ENCODE measurements around the gene F3.

F3 gene

GRCh38 chr1:94527447-94528031, 14.0 kb downstream of the F3 start:
- no peak for TF ChIP-seq CTCF (conservative IDR thresholded peaks at IDR 0.05; ENCODE audit: low read depth, low read length)
- no peak overlapping the region for H3K4me3 ChIP-seq (ENCODE audit: low read length)
- DNase-seq (ENCODE audit: low read depth): peak; percentile 95

DNA sequence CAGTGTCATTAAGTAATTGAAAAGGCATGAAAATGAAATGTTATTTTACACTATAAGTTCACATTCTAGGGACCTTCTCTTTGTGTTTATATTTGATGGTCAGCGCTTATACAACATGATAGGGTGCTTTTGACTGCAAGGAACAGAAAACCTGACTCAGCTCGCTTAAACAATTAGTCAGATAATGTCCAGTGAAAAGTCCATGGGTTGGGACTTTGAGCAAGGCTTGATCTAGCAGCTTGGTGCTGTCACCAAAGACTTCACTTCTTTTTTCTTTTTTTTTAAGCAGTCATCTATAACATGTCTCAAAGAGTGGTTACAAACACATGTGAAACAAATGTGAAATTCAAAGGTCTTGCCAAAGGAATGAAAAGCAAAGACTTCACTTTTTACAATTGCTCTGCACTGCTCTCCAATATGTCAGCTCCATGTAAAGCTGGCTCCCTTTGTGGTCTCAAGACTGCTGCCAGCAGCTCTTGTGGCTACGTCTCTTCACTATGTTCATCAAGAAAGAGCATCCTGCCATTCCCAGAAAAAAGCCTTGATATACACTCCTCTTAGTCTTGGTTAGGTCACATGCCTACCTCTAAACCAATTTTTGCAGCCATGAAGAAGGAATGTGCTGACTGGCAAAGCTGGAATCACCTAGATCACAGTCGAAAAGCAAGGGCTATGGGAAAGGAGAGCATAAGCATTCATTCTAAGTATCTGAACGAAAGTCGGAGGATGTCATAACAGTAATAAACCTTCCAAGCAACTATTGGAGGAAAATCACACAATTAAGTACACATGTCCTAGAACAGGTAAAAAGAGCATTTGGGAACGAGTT, 15.2 kb downstream of the F3 start:
- no peak overlapping the region for H3K4me3 ChIP-seq (ENCODE audit: low read length)
- TF ChIP-seq CTCF (conservative IDR thresholded peaks at IDR 0.05; ENCODE audit: low read depth, low read length): no peak
- DNase-seq (ENCODE audit: low read depth): no peak

- DNase-seq (ENCODE audit: low read depth): no peak
- TF ChIP-seq CTCF (conservative IDR thresholded peaks at IDR 0.05; ENCODE audit: low read depth, low read length): no peak
- no peak overlapping the region for H3K4me3 ChIP-seq (ENCODE audit: low read length)
These were observed 17.0 kb downstream of the F3 start for GRCh38 chr1:94524531-94524930.

- no peak for DNase-seq (ENCODE audit: low read depth)
- H3K4me3 ChIP-seq (ENCODE audit: low read length): no peak overlapping the region
- peak; percentile 49 for TF ChIP-seq CTCF (conservative IDR thresholded peaks at IDR 0.05; ENCODE audit: low read depth, low read length)
These were observed 19.3 kb downstream of the F3 start for GRCh38 chr1:94522304-94522703.

GRCh38 chr1:94519351-94519750, 22.2 kb downstream of the F3 start:
- H3K4me3 ChIP-seq (ENCODE audit: low read length): no peak overlapping the region
- DNase-seq (ENCODE audit: low read depth): no peak
- no peak for TF ChIP-seq CTCF (conservative IDR thresholded peaks at IDR 0.05; ENCODE audit: low read depth, low read length)

- H3K4me3 ChIP-seq (ENCODE audit: low read length): no peak overlapping the region
- DNase-seq (ENCODE audit: low read depth): no peak
- no peak for TF ChIP-seq CTCF (conservative IDR thresholded peaks at IDR 0.05; ENCODE audit: low read depth, low read length)
These were observed 26.1 kb downstream of the F3 start for GRCh38 chr1:94515296-94515947.
